ENCODE data around the gene XCR1. TPM values are rescaled to one million over a fixed set of nuclear protein-coding genes. Genes with fewer than 3 reads are reported as not detected.
"Not testable (repeated sequence)": the region's sequence is repeated elsewhere in the genome, so short reads cannot be mapped to it uniquely, and the experiment has no call there.

Gene XCR1
- total and polyA plus RNA-seq, 9 of the 15 experiments (the other 6 are each of a cell fraction or from before 2014, with no cell fraction given) = not detected

- in situ Hi-C loops (cut with MboI) (no loop called here), intact Hi-C loops (cut with micrococcal nuclease) (loop anchor here (5.0 kb wide), 1 partner anchor 71 kb away; no protein-coding TSS in a partner anchor)
- Histone ChIP-seq H2AFZ (ENCODE audit: low read depth, low read length) (no peak overlapping the region), H3K4me3 (no peak overlapping the region), H3K79me2 (ENCODE audit: control insufficient read depth, insufficient read depth, low read length) (no peaks in the 10 kb centered on the region), H4K20me1 (replicated peaks; ENCODE audit: control insufficient read depth, insufficient read depth, low read length) (no peaks in the 10 kb centered on the region), H3K9me3 (replicated peaks; ENCODE audit: control insufficient read depth, insufficient read depth, low read depth, low read length) (no peaks in the 10 kb centered on the region), H3K27me3 (ENCODE audit: control insufficient read depth in 2 of 2, insufficient read depth in 2 of 2, low read length in 2 of 2) (peaks cover 12 to 32% of the 10 kb centered on the region in 2 experiments), H3K9me1 (ENCODE audit: control insufficient read depth, insufficient read depth, low read length) (no peaks in the 10 kb centered on the region), H3K36me3 (ENCODE audit: control insufficient read depth, insufficient read depth, low read length) (no peaks in the 10 kb centered on the region), H3K9ac (ENCODE audit: insufficient read depth in 1 of 2, low read depth in 2 of 2, low read length in 2 of 2) (no peak overlapping the region), H3K4me2 (ENCODE audit: insufficient read depth, low read length) (no peak overlapping the region), H3K4me1 (replicated peaks in 1 of 2; ENCODE audit: control insufficient read depth in 2 of 2, insufficient read depth in 2 of 2, low read length in 2 of 2) (peaks cover 0 to 5% of the 10 kb centered on the region in 2 experiments; a peak in 2 of 5 replicates), H3K27ac (ENCODE audit: extremely low read depth, low read depth, low read length) (no peak overlapping the region)
- WGBS (ENCODE audit: insufficient coverage, low coverage, missing lambda C conversion rate) = 8% methylated on average over 5 of the region's 5 CpGs
- ATAC-seq = no peak
- no TSS peak for BruUV-seq (replicated peaks)
- ChIA-PET CTCF (ENCODE audit: low intra/inter-chr PET ratio) (no interaction called here), POLR2A (interaction anchor here (0.6 to 1.3 kb wide), 4 partner anchors 17 to 42 kb away, joined by 3 read pairs; no protein-coding TSS in a partner anchor)
- no peak for DNase-seq (ENCODE audit: extremely low read depth in 1 of 4, low spot score in 3 of 4)
- FAIRE-seq = no peak
- TF ChIP-seq CEBPG (CRISPR knock-in tag; IDR thresholded peaks at IDR 0.05) (no peak), CEBPG (tag; conservative IDR thresholded peaks at IDR 0.05 in 1 of 2, IDR thresholded peaks at IDR 0.05 in 1 of 2) (peak; percentile 94 to 95), FOSL1 (tag; conservative IDR thresholded peaks at IDR 0.05) (peak; percentile 80), NFIC (IDR thresholded peaks at IDR 0.05) (peak; percentile 49), MLX (CRISPR knock-in tag; conservative IDR thresholded peaks at IDR 0.05) (no peak), NRF1 (conservative IDR thresholded peaks at IDR 0.05 in 1 of 2, IDR thresholded peaks at IDR 0.05 in 1 of 2) (0 out of 4 replicates have a peak, but pooled peaks of 1 of the 2 experiments have one; percentile 34), ZNF24 (IDR thresholded peaks at IDR 0.05) (no peak), CEBPB (tag; IDR thresholded peaks at IDR 0.05) (peak; percentile 85), ATF3 (IDR thresholded peaks at IDR 0.05) (peak; percentile 35; the same call in 1 of the 2 replicates), ATF3 (CRISPR knock-in tag; conservative IDR thresholded peaks at IDR 0.05) (no peak)
Measured at GRCh38 chr3:46006238-46007032, 20.8 kb downstream of the XCR1 start.

- FAIRE-seq; H3K9me3 ChIP-seq (replicated peaks; ENCODE audit: control insufficient read depth, insufficient read depth, low read depth, low read length); BruUV-seq (replicated peaks); DNase-seq (ENCODE audit: extremely low read depth in 1 of 4, low spot score in 3 of 4); intact Hi-C loops (cut with micrococcal nuclease); H4K20me1 ChIP-seq (replicated peaks; ENCODE audit: control insufficient read depth, insufficient read depth, low read length); in situ Hi-C loops (cut with MboI); H3K79me2 ChIP-seq (ENCODE audit: control insufficient read depth, insufficient read depth, low read length); CTCF ChIA-PET (ENCODE audit: low intra/inter-chr PET ratio); H2AFZ ChIP-seq (ENCODE audit: low read depth, low read length); H3K27ac ChIP-seq (ENCODE audit: extremely low read depth, low read depth, low read length); H3K4me2 ChIP-seq (ENCODE audit: insufficient read depth, low read length); H3K4me1 ChIP-seq (replicated peaks in 1 of 2; ENCODE audit: control insufficient read depth in 2 of 2, insufficient read depth in 2 of 2, low read length in 2 of 2); ATAC-seq; H3K36me3 ChIP-seq (ENCODE audit: control insufficient read depth, insufficient read depth, low read length); H3K4me3 ChIP-seq; H3K9me1 ChIP-seq (ENCODE audit: control insufficient read depth, insufficient read depth, low read length); H3K9ac ChIP-seq (ENCODE audit: insufficient read depth in 1 of 2, low read depth in 2 of 2, low read length in 2 of 2): not testable (repeated sequence)
- peaks cover 13 to 36% of the 10 kb centered on the region in 2 experiments for H3K27me3 ChIP-seq (ENCODE audit: control insufficient read depth in 2 of 2, insufficient read depth in 2 of 2, low read length in 2 of 2)
- POLR2A ChIA-PET = interaction anchor here (0.7 kb wide), 1 partner anchor 184 kb away, joined by 3 read pairs; no protein-coding TSS in a partner anchor
Measured at GRCh38 chr3:46003706-46004105, 23.6 kb downstream of the XCR1 start.

All from K562 (cell line).